ENCODE data around the gene MRFAP1. TPM values are rescaled to one million over a fixed set of nuclear protein-coding genes. Genes with fewer than 3 reads are reported as not detected.

The MRFAP1 gene
- polyA plus RNA-seq (2013, experiment 1 of 2): 311 TPM
- polyA plus RNA-seq (2013, experiment 2 of 2): 301 TPM

DNA sequence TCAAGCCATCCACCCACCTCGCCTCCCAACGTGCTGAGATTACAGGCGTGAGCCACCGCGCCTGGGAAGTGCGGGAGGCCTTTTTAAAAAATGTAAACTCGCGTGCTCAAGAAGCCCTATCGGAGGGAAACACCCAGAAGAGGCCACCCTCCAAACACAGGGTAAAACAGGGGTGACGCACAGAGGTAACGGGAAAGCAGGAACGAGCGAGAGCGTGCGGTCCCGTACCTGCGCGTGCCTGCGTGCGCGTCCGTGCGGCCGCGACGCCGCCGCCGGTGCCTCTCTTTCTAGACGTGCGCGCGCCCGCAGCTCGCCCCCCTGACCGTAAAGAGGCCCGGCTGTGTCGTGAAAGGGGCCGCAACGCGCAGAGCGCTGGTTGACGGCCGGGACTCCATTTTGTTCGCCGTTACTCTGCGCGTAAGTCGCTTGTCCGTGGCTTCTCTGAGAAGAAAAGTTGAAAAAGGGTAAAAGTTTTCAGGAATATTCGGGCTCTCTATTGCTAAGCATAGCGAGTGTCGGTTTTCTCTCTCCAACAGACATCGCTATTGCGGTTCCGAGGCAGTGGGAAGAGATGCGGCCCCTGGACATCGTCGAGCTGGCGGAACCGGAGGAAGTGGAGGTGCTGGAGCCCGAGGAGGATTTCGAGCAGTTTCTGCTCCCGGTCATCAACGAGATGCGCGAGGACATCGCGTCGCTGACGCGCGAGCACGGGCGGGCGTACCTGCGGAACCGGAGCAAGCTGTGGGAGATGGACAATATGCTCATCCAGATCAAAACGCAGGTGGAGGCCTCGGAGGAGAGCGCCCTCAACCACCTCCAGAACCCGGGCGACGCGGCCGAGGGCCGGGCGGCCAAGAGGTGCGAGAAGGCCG is at the start of gene MRFAP1:
Gene MRFAP1, plus strand, starts transcription at position 394 of the 872 bp plus-strand sequence. Its CDS starts 178 bp downstream, at position 572.
- Histone ChIP-seq H3K4ac (ENCODE audit: low read depth, low read length) (peak within 1 kb of the TSS; percentile 18), H3K79me1 (ENCODE audit: low read length) (peaks cover 11% of the 10 kb centered on the region), H4K8ac (ENCODE audit: low read depth, low read length) (no peak within 1 kb of the TSS), H3K27me3 (ENCODE audit: insufficient read depth, low read length, poor library complexity) (no peaks in the 10 kb centered on the region), H3K4me2 (ENCODE audit: low read length) (peak within 1 kb of the TSS; percentile 91), H2AK5ac (ENCODE audit: low read length) (peak within 1 kb of the TSS; percentile 22), H3K18ac (ENCODE audit: low read length) (peak within 1 kb of the TSS; percentile 75), H4K5ac (ENCODE audit: low read length) (no peak within 1 kb of the TSS), H3K79me2 (ENCODE audit: control insufficient read depth, insufficient read depth, low read length) (peaks cover 22% of the 10 kb centered on the region), H3K4me3 (ENCODE audit: low read length) (peak within 1 kb of the TSS; percentile 98), H2BK120ac (ENCODE audit: low read depth, low read length) (no peak within 1 kb of the TSS), H2BK15ac (replicated peaks; ENCODE audit: low read depth) (no peak within 1 kb of the TSS), H3K23ac (ENCODE audit: low read length) (no peak within 1 kb of the TSS), H2BK5ac (ENCODE audit: low read length) (peak within 1 kb of the TSS; percentile 79), H3K27ac (ENCODE audit: low read depth, low read length) (peak within 1 kb of the TSS; percentile 85), H3K4me1 (ENCODE audit: control insufficient read depth, low read depth, low read length) (peaks cover 3% of the 10 kb centered on the region), H3K9ac (ENCODE audit: low read length) (peak within 1 kb of the TSS; percentile 99), H3K56ac (ENCODE audit: low read length) (peak within 1 kb of the TSS; percentile 97), H3K36me3 (ENCODE audit: control insufficient read depth, insufficient read depth, low read length) (peaks cover 2% of the 10 kb centered on the region)
- peak; percentile 97 for DNase-seq
- WGBS (ENCODE audit: extremely low coverage, insufficient coverage, low lambda C conversion rate): no CpG with 5 or more reads among the region's 90 CpGs

DNA sequence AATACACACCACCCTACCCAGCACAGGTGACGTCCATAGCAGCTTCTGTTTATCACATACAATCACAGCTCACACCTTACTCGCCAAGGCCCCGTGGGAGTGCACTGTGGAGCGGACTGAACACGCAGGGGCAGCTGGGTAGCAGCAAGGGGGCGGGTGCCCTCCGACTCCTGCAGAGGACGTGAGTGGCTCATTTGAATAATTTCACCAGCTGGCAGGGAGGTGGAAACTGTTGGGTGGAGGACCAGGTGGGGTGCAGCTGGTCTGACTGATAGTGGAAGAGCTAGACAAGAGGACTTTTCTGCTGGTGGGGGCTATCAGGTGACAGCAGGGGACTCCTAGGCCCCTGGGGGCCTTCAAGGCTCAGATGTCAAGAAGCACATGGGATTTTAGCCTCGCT is 49.2 kb upstream of the MRFAP1 start:
- H3K9ac ChIP-seq (ENCODE audit: low read length): no peak overlapping the region
- WGBS (ENCODE audit: extremely low coverage, insufficient coverage, low lambda C conversion rate): no CpG with 5 or more reads among the region's 9 CpGs
- no peaks in the 10 kb centered on the region for H3K79me1 ChIP-seq (ENCODE audit: low read length)
- H3K36me3 ChIP-seq (ENCODE audit: control insufficient read depth, insufficient read depth, low read length): no peaks in the 10 kb centered on the region
- H3K18ac ChIP-seq (ENCODE audit: low read length): no peak overlapping the region
- H3K27ac ChIP-seq (ENCODE audit: low read depth, low read length): no peak overlapping the region
- H2BK15ac ChIP-seq (replicated peaks; ENCODE audit: low read depth): no peak overlapping the region
- no peak overlapping the region for H3K56ac ChIP-seq (ENCODE audit: low read length)
- no peaks in the 10 kb centered on the region for H3K4me1 ChIP-seq (ENCODE audit: control insufficient read depth, low read depth, low read length)
- no peak overlapping the region for H2AK5ac ChIP-seq (ENCODE audit: low read length)
- no peak overlapping the region for H3K23ac ChIP-seq (ENCODE audit: low read length)
- H2BK120ac ChIP-seq (ENCODE audit: low read depth, low read length): no peak overlapping the region
- H3K27me3 ChIP-seq (ENCODE audit: insufficient read depth, low read length, poor library complexity): no peaks in the 10 kb centered on the region
- H4K5ac ChIP-seq (ENCODE audit: low read length): no peak overlapping the region
- H3K4me3 ChIP-seq (ENCODE audit: low read length): no peak overlapping the region
- H4K8ac ChIP-seq (ENCODE audit: low read depth, low read length): no peak overlapping the region
- no peak overlapping the region for H3K4ac ChIP-seq (ENCODE audit: low read depth, low read length)
- H2BK5ac ChIP-seq (ENCODE audit: low read length): no peak overlapping the region
- DNase-seq: no peak
- H3K79me2 ChIP-seq (ENCODE audit: control insufficient read depth, insufficient read depth, low read length): no peaks in the 10 kb centered on the region
- no peak overlapping the region for H3K4me2 ChIP-seq (ENCODE audit: low read length)

DNA sequence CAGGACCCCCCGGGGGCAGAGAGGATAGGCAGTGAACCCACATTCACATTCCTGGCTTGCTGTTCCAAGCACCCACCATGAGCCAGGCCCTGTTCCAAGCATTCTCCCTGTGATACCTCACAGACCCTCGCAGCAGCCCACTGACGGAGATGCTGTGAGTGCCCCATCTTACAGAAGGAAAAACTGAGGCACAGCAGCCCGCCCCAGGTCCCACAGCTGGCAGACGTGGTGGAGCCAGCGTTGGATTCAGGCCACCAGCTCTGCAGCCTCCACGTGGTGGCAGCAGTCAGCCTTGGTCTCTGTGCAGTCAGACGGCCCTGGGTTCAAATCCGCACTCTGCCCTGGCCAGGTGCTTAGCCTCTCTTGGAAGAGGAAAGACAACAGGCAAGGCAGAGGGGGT is 48.7 kb upstream of the MRFAP1 start:
- H2BK5ac ChIP-seq (ENCODE audit: low read length): no peak overlapping the region
- H3K4me1 ChIP-seq (ENCODE audit: control insufficient read depth, low read depth, low read length): no peaks in the 10 kb centered on the region
- H3K23ac ChIP-seq (ENCODE audit: low read length): no peak overlapping the region
- H2AK5ac ChIP-seq (ENCODE audit: low read length): no peak overlapping the region
- no peak overlapping the region for H3K27ac ChIP-seq (ENCODE audit: low read depth, low read length)
- no peak overlapping the region for H4K8ac ChIP-seq (ENCODE audit: low read depth, low read length)
- no peaks in the 10 kb centered on the region for H3K79me2 ChIP-seq (ENCODE audit: control insufficient read depth, insufficient read depth, low read length)
- H3K18ac ChIP-seq (ENCODE audit: low read length): no peak overlapping the region
- WGBS (ENCODE audit: extremely low coverage, insufficient coverage, low lambda C conversion rate): no CpG with 5 or more reads among the region's 9 CpGs
- H3K4me3 ChIP-seq (ENCODE audit: low read length): no peak overlapping the region
- H2BK120ac ChIP-seq (ENCODE audit: low read depth, low read length): no peak overlapping the region
- DNase-seq: no peak
- H4K5ac ChIP-seq (ENCODE audit: low read length): no peak overlapping the region
- no peaks in the 10 kb centered on the region for H3K27me3 ChIP-seq (ENCODE audit: insufficient read depth, low read length, poor library complexity)
- no peak overlapping the region for H3K56ac ChIP-seq (ENCODE audit: low read length)
- H3K4me2 ChIP-seq (ENCODE audit: low read length): no peak overlapping the region
- H3K4ac ChIP-seq (ENCODE audit: low read depth, low read length): no peak overlapping the region
- H3K79me1 ChIP-seq (ENCODE audit: low read length): no peaks in the 10 kb centered on the region
- no peaks in the 10 kb centered on the region for H3K36me3 ChIP-seq (ENCODE audit: control insufficient read depth, insufficient read depth, low read length)
- no peak overlapping the region for H3K9ac ChIP-seq (ENCODE audit: low read length)
- no peak overlapping the region for H2BK15ac ChIP-seq (replicated peaks; ENCODE audit: low read depth)

DNA sequence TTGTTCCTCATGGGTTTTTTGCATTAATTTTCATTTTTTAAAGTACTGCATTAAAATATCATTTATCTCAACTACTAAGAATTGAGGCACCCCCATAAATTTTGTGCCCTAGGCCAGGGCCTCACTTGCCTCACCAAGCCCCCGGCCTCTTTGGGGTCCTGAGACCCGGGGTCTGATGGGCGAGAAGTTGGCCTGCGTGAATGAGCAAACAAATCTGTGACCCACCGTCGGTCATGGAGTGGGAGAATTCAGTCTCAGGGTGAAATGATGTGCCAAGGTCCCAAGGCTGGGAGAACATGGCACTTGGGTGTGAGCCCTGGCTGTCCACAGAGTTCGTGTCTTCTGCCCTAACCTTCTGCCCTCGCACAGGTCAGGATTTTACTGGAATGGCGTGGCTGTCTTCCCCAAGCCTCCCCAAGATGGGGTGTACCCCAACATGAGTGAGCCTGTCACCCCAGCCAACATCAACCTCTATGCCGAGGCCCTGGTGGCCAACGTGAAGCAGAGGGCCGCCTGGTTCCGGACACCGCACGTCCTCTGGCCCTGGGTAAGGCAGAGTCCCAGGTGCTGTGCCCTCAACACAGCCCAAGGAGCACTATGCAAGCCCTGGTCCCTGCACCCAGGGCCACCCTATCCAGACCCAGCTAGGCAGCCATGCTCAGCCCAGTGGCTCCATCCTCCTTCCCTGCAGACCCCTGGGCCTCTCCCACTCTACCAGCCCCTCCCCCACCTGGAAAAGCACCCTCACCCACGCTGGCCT is 47.5 kb upstream of the MRFAP1 start:
- Histone ChIP-seq H4K8ac (ENCODE audit: low read depth, low read length) (no peak overlapping the region), H3K27me3 (ENCODE audit: insufficient read depth, low read length, poor library complexity) (no peaks in the 10 kb centered on the region), H3K27ac (ENCODE audit: low read depth, low read length) (no peak overlapping the region), H3K4me2 (ENCODE audit: low read length) (no peak overlapping the region), H2AK5ac (ENCODE audit: low read length) (no peak overlapping the region), H4K5ac (ENCODE audit: low read length) (no peak overlapping the region), H3K4me1 (ENCODE audit: control insufficient read depth, low read depth, low read length) (no peaks in the 10 kb centered on the region), H3K18ac (ENCODE audit: low read length) (no peak overlapping the region), H3K4me3 (ENCODE audit: low read length) (no peak overlapping the region), H3K4ac (ENCODE audit: low read depth, low read length) (no peak overlapping the region), H2BK5ac (ENCODE audit: low read length) (no peak overlapping the region), H2BK15ac (replicated peaks; ENCODE audit: low read depth) (no peak overlapping the region), H3K79me1 (ENCODE audit: low read length) (no peaks in the 10 kb centered on the region), H3K36me3 (ENCODE audit: control insufficient read depth, insufficient read depth, low read length) (no peaks in the 10 kb centered on the region), H3K9ac (ENCODE audit: low read length) (no peak overlapping the region), H3K23ac (ENCODE audit: low read length) (no peak overlapping the region), H3K56ac (ENCODE audit: low read length) (no peak overlapping the region), H3K79me2 (ENCODE audit: control insufficient read depth, insufficient read depth, low read length) (no peaks in the 10 kb centered on the region), H2BK120ac (ENCODE audit: low read depth, low read length) (no peak overlapping the region)
- no peak for DNase-seq
- no CpG with 5 or more reads among the region's 16 CpGs for WGBS (ENCODE audit: extremely low coverage, insufficient coverage, low lambda C conversion rate)

- H3K79me1 ChIP-seq (ENCODE audit: low read length): no peaks in the 10 kb centered on the region
- no peak overlapping the region for H4K8ac ChIP-seq (ENCODE audit: low read depth, low read length)
- no peak overlapping the region for H3K4me3 ChIP-seq (ENCODE audit: low read length)
- no peak overlapping the region for H3K56ac ChIP-seq (ENCODE audit: low read length)
- no peak overlapping the region for H2BK5ac ChIP-seq (ENCODE audit: low read length)
- no peaks in the 10 kb centered on the region for H3K36me3 ChIP-seq (ENCODE audit: control insufficient read depth, insufficient read depth, low read length)
- no peaks in the 10 kb centered on the region for H3K4me1 ChIP-seq (ENCODE audit: control insufficient read depth, low read depth, low read length)
- H3K18ac ChIP-seq (ENCODE audit: low read length): no peak overlapping the region
- WGBS (ENCODE audit: extremely low coverage, insufficient coverage, low lambda C conversion rate): no CpG with 5 or more reads among the region's 22 CpGs
- no peak overlapping the region for H2AK5ac ChIP-seq (ENCODE audit: low read length)
- no peaks in the 10 kb centered on the region for H3K79me2 ChIP-seq (ENCODE audit: control insufficient read depth, insufficient read depth, low read length)
- H3K9ac ChIP-seq (ENCODE audit: low read length): no peak overlapping the region
- no peak overlapping the region for H2BK15ac ChIP-seq (replicated peaks; ENCODE audit: low read depth)
- no peak overlapping the region for H2BK120ac ChIP-seq (ENCODE audit: low read depth, low read length)
- no peak overlapping the region for H3K27ac ChIP-seq (ENCODE audit: low read depth, low read length)
- no peak overlapping the region for H3K4me2 ChIP-seq (ENCODE audit: low read length)
- no peak for DNase-seq
- H4K5ac ChIP-seq (ENCODE audit: low read length): no peak overlapping the region
- no peaks in the 10 kb centered on the region for H3K27me3 ChIP-seq (ENCODE audit: insufficient read depth, low read length, poor library complexity)
- no peak overlapping the region for H3K4ac ChIP-seq (ENCODE audit: low read depth, low read length)
- no peak overlapping the region for H3K23ac ChIP-seq (ENCODE audit: low read length)
Observed at GRCh38 chr4:6594341-6594740, 46.1 kb upstream of the MRFAP1 start.
